Sigmoid colon (tissue), 7 donors: Measurements from ENCODE around the gene ZSWIM6. TPM values are rescaled to one million over a fixed set of nuclear protein-coding genes. Genes with fewer than 3 reads are reported as not detected.
A peak's percentile ranks its signal among the peaks of the same experiment; 100 is the strongest.

Experiments
- DNase-seq: peaks from one replicate; pipeline ENCODE4 v3.0.0-alpha.2; 2019
- H3K27ac ChIP-seq, 4 donors: fragments of 200-600 bp; sonication (generic); one replicate each; pipeline ENCODE4 v1.5.1; 2016 to 2019; ENCODE audit warnings: mild to moderate bottlenecking in 1 of 4
- H3K27me3 ChIP-seq, 3 donors: fragments of 200-600 bp; sonication (generic); one replicate each; pipeline ENCODE4 v1.5.1; 2019; ENCODE audit warnings: mild to moderate bottlenecking in 1 of 3
- H3K36me3 ChIP-seq, 4 donors: fragments of 200-600 bp; sonication (generic); one replicate each; pipeline ENCODE4 v1.5.1; 2016 to 2019
- H3K4me1 ChIP-seq, 4 donors: fragments of 200-600 bp; sonication (generic); one replicate each; pipeline ENCODE4 v1.5.1; 2017 to 2019
- H3K4me3 ChIP-seq, 4 donors: fragments of 200-600 bp; sonication (generic); one replicate each; pipeline ENCODE4 v1.5.1; 2017 to 2019; ENCODE audit warnings: mild to moderate bottlenecking in 2 of 4, moderate library complexity in 1 of 4
- H3K9me3 ChIP-seq, 4 donors: fragments of 200-600 bp in 3 of 4; sonication (generic) in 3 of 4; one replicate each; pipeline versions ENCODE4 v1.5.1 to v1.6.1; 2013 to 2019
- EP300 ChIP-seq, 4 donors: sonication (generic); formaldehyde crosslinking; IDR thresholded peaks; one replicate each; pipeline ENCODE4 v1.6.1; 2017; ENCODE audit warnings: antibody characterized with exemption in 4 of 4
- POLR2A ChIP-seq, 2 donors: fragments of 450-650 bp; IDR thresholded peaks; one replicate each; pipeline ENCODE4 v1.6.1; 2016; ENCODE audit warnings: antibody characterized with exemption in 2 of 2, mild to moderate bottlenecking in 2 of 2, moderate library complexity in 2 of 2
- POLR2AphosphoS5 ChIP-seq, 4 donors: sonication (generic); formaldehyde crosslinking; IDR thresholded peaks; one replicate each; pipeline ENCODE4 v1.6.1; 2017; ENCODE audit warnings: antibody characterized with exemption in 4 of 4
- WGBS, 2 donors: extraction: QIAGEN DNeasy Blood & Tissue Kit; methylation state at CpG; one replicate each; pipeline ENCODE4 v1.1.7; 2013; 5-methylcytosine and 5-hydroxymethylcytosine counted together
- intact Hi-C: fragments of 100-400 bp; cut with DNase I; formaldehyde crosslinking; loops from one replicate; pipeline ENCODE4 v1.15.1; 2023
- polyA plus RNA-seq, 3 donors: library from polyadenylated mRNA; stranded (reverse); fragments of 200-250 nt; gene quantifications; one replicate each; pipeline ENCODE4 v1.2.3, GENCODE V29; 2013
- total RNA-seq, 4 donors: library from RNA; depleted of rRNA; stranded (reverse); fragments of >200 nt; gene quantifications; one replicate each; pipeline ENCODE4 v1.1.0, GENCODE V29; 2016
- TF ChIP-seq, protein P1 (sequence below), 4 experiments: fragments of 450-650 bp in 3 of 4; fragments of 200-600 bp in 1 of 4; IDR thresholded peaks; one replicate each; pipeline ENCODE4 v1.5.1; 2016 to 2019; ENCODE audit warnings: antibody characterized with exemption in 4 of 4, mild to moderate bottlenecking in 3 of 4, moderate library complexity in 2 of 4
- donor health status: healthy with polysubstance abuse.
- donor health status: Bipolar disorder and iron deficiency.
- donor health status: healthy.

Gene ZSWIM6
- total and polyA plus RNA-seq, 7 donors, result 4.2 to 17.7 (median 11.3) TPM

- H3K9me3 ChIP-seq, result peaks cover 0 to 3% (median 0%) of the 10 kb centered on the region in 4 donors
- WGBS, 2 donors, result 92 to 100% methylated on average over 1 of the region's 1 CpG
- DNase-seq, result no peak
- TF ChIP-seq POLR2AphosphoS5 (IDR thresholded peaks at IDR 0.05) (no peak), POLR2A (IDR thresholded peaks at IDR 0.05) (no peak), EP300 (IDR thresholded peaks at IDR 0.05) (no peak)
- TF ChIP-seq, protein P1, sequence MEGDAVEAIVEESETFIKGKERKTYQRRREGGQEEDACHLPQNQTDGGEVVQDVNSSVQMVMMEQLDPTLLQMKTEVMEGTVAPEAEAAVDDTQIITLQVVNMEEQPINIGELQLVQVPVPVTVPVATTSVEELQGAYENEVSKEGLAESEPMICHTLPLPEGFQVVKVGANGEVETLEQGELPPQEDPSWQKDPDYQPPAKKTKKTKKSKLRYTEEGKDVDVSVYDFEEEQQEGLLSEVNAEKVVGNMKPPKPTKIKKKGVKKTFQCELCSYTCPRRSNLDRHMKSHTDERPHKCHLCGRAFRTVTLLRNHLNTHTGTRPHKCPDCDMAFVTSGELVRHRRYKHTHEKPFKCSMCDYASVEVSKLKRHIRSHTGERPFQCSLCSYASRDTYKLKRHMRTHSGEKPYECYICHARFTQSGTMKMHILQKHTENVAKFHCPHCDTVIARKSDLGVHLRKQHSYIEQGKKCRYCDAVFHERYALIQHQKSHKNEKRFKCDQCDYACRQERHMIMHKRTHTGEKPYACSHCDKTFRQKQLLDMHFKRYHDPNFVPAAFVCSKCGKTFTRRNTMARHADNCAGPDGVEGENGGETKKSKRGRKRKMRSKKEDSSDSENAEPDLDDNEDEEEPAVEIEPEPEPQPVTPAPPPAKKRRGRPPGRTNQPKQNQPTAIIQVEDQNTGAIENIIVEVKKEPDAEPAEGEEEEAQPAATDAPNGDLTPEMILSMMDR (IDR thresholded peaks at IDR 0.05), result no peak
- peaks cover 0 to 7% (median 2%) of the 10 kb centered on the region in 4 donors for H3K4me1 ChIP-seq
- H3K4me3 ChIP-seq, result no peak overlapping the region
- H3K27ac ChIP-seq, result no peak overlapping the region
- intact Hi-C loops, result no loop called here
- H3K36me3 ChIP-seq, result peaks cover 1 to 73% (median 17%) of the 10 kb centered on the region in 4 donors
- H3K27me3 ChIP-seq, result no peaks in the 10 kb centered on the region
Measured at GRCh38 chr5:61536922-61537321, 204.9 kb downstream of the ZSWIM6 start.

- H3K4me1 ChIP-seq, result peaks cover 0 to 7% (median 2%) of the 10 kb centered on the region in 4 donors
- H3K36me3 ChIP-seq, result peaks cover 20 to 75% (median 35%) of the 10 kb centered on the region in 4 donors
- no peak overlapping the region for H3K4me3 ChIP-seq
- TF ChIP-seq EP300 (IDR thresholded peaks at IDR 0.05), result no peak
- no peak for TF ChIP-seq POLR2AphosphoS5 (IDR thresholded peaks at IDR 0.05)
- TF ChIP-seq, protein P1 (IDR thresholded peaks at IDR 0.05), result no peak
- no peak for TF ChIP-seq POLR2A (IDR thresholded peaks at IDR 0.05)
- H3K9me3 ChIP-seq, result peaks cover 0 to 4% (median 2%) of the 10 kb centered on the region in 4 donors
- no peak for DNase-seq
- no peak overlapping the region for H3K27ac ChIP-seq
- intact Hi-C loops, result no loop called here
- no peaks in the 10 kb centered on the region for H3K27me3 ChIP-seq
- WGBS, 2 donors, result 69 to 88% methylated on average over 5 of the region's 5 CpGs
Measured at GRCh38 chr5:61538722-61539501, 206.9 kb downstream of the ZSWIM6 start.

DNA sequence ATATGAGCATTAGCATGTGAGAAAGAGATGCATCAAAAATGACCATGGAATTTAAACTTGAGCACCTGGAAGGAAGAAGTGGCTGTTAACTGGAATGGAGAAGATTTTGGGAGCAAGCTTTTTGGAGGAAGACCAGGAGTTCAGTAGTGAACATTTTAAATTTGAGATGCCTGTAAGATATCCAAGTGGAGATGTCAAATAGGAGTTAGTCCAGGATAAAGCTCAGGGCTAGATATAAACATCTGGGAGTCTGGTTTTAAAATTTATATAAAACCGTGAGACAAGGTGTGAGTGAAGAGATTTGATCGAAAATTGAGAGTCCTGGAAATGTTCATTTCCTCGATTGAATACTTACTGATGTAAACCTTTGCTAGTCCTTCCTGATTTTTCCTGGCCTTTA is 217.5 kb downstream of the ZSWIM6 start:
- intact Hi-C loops, result no loop called here
- Histone ChIP-seq H3K36me3 (peaks cover 0 to 15% (median 0%) of the 10 kb centered on the region in 4 donors), H3K27ac (no peak overlapping the region), H3K27me3 (no peaks in the 10 kb centered on the region), H3K4me1 (peaks cover 0 to 19% (median 10%) of the 10 kb centered on the region in 4 donors), H3K4me3 (no peak overlapping the region), H3K9me3 (no peaks in the 10 kb centered on the region)
- DNase-seq, result no peak
- 86% methylated on average over 3 of the region's 3 CpGs for WGBS, 2 donors
- TF ChIP-seq, protein P1 (IDR thresholded peaks at IDR 0.05), result no peak
- peak in 2 of 4 donors; percentile 56 to 60 for TF ChIP-seq POLR2AphosphoS5 (IDR thresholded peaks at IDR 0.05)

- H3K4me3 ChIP-seq, result no peak overlapping the region
- H3K4me1 ChIP-seq, result peaks cover 0 to 19% (median 10%) of the 10 kb centered on the region in 4 donors
- H3K27ac ChIP-seq, result no peak overlapping the region
- no peak for DNase-seq
- intact Hi-C loops, result no loop called here
- no peaks in the 10 kb centered on the region for H3K27me3 ChIP-seq
- H3K9me3 ChIP-seq, result no peaks in the 10 kb centered on the region
- WGBS, 2 donors, result 69 to 80% methylated on average over 5 of the region's 5 CpGs
- H3K36me3 ChIP-seq, result peaks cover 0 to 2% (median 0%) of the 10 kb centered on the region in 4 donors
- TF ChIP-seq, protein P1 (IDR thresholded peaks at IDR 0.05), result no peak
- TF ChIP-seq EP300 (IDR thresholded peaks at IDR 0.05), result no peak
- no peak for TF ChIP-seq POLR2AphosphoS5 (IDR thresholded peaks at IDR 0.05)
- TF ChIP-seq POLR2A (IDR thresholded peaks at IDR 0.05), result no peak
Measured at GRCh38 chr5:61551637-61552313, 219.7 kb downstream of the ZSWIM6 start.
